ENCODE results near the gene FLOT1. TPM values are rescaled to one million over a fixed set of nuclear protein-coding genes. Genes with fewer than 3 reads are reported as not detected.
A peak's percentile ranks its signal among the peaks of the same experiment; 100 is the strongest.

The FLOT1 gene
- total RNA-seq, 1 donor from 2014 or later = 175 TPM

- Histone ChIP-seq H3K27me3 (no peaks in the 10 kb centered on the region), H3K9me3 (no peaks in the 10 kb centered on the region), H3K4me1 (peaks cover 39% of the 10 kb centered on the region), H3K27ac (no peak overlapping the region), H3K36me3 (no peaks in the 10 kb centered on the region), H3K4me3 (no peak overlapping the region)
- no peak for ATAC-seq
- intact Hi-C loops (cut with DNase I) = no loop called here
- no peak for DNase-seq
- TF ChIP-seq CTCF (IDR thresholded peaks at IDR 0.05) = no peak
Observed at GRCh38 chr6:30747300-30747687, 4.8 kb upstream of the FLOT1 start.

- Histone ChIP-seq H3K4me1 (peaks cover 42% of the 10 kb centered on the region), H3K9me3 (no peaks in the 10 kb centered on the region), H3K36me3 (peaks cover 21% of the 10 kb centered on the region), H3K27ac (peak within 1 kb of the TSS; percentile 96), H3K27me3 (no peaks in the 10 kb centered on the region), H3K4me3 (peak within 1 kb of the TSS; percentile 97)
- intact Hi-C loops (cut with DNase I) = no loop called here
- peak; percentile 89 for DNase-seq
- ATAC-seq = peak; percentile 51
- peak; percentile 77 for TF ChIP-seq CTCF (IDR thresholded peaks at IDR 0.05)
Observed at GRCh38 chr6:30744054-30744805, 1.7 kb upstream of the FLOT1 start, which contains the start of gene IER3. Gene IER3, minus strand, starts transcription at chr6:30744547. Its CDS starts 29 bp downstream, at chr6:30744518.

GRCh38 chr6:30743099-30744053 is 889 bp upstream of the FLOT1 start:
- peak; percentile 73 for DNase-seq
- Histone ChIP-seq H3K27ac (peak overlapping the region; percentile 96), H3K4me1 (peaks cover 36% of the 10 kb centered on the region), H3K36me3 (peaks cover 29% of the 10 kb centered on the region), H3K4me3 (peak overlapping the region; percentile 97), H3K9me3 (no peaks in the 10 kb centered on the region), H3K27me3 (no peaks in the 10 kb centered on the region)
- TF ChIP-seq CTCF (IDR thresholded peaks at IDR 0.05) = no peak
- intact Hi-C loops (cut with DNase I) = no loop called here
- ATAC-seq = no peak

- Histone ChIP-seq H3K4me3 (peak overlapping the region; percentile 97), H3K27me3 (no peaks in the 10 kb centered on the region), H3K9me3 (no peaks in the 10 kb centered on the region), H3K4me1 (peaks cover 40% of the 10 kb centered on the region), H3K27ac (peak overlapping the region; percentile 96), H3K36me3 (peaks cover 40% of the 10 kb centered on the region)
- peak; percentile 18 for ATAC-seq
- TF ChIP-seq CTCF (IDR thresholded peaks at IDR 0.05) = no peak
- no peak for DNase-seq
- intact Hi-C loops (cut with DNase I) = no loop called here
Observed at GRCh38 chr6:30741789-30742315, 635 bp downstream of the FLOT1 start.

- no peak for TF ChIP-seq CTCF (IDR thresholded peaks at IDR 0.05)
- H3K27me3 ChIP-seq = no peaks in the 10 kb centered on the region
- H3K36me3 ChIP-seq = peaks cover 46% of the 10 kb centered on the region
- ATAC-seq (no peak), DNase-seq (no peak)
- H3K4me3 ChIP-seq = peak overlapping the region; percentile 97
- H3K9me3 ChIP-seq = no peaks in the 10 kb centered on the region
- intact Hi-C loops (cut with DNase I) = no loop called here
- H3K27ac ChIP-seq = peak overlapping the region; percentile 96
- peaks cover 44% of the 10 kb centered on the region for H3K4me1 ChIP-seq
Observed at GRCh38 chr6:30741063-30741779, 1.3 kb downstream of the FLOT1 start.
